ENCODE measurements around the gene SRGAP3.

The SRGAP3 gene

GRCh38 chr3:9125278-9125951 is 124.0 kb downstream of the SRGAP3 start:
- Histone ChIP-seq H3F3A (ENCODE audit: insufficient read depth, low read length) (no peaks in the 10 kb centered on the region), H3K4me3 (ENCODE audit: low read depth, low read length, poor library complexity, severe bottlenecking) (no peak overlapping the region), H3K4me2 (ENCODE audit: low read length) (no peak overlapping the region), H3K27me3 (ENCODE audit: insufficient read depth, low read length) (no peaks in the 10 kb centered on the region), H3K4me1 (ENCODE audit: insufficient read depth, low read length, severe bottlenecking) (no peaks in the 10 kb centered on the region), H2AFZ (ENCODE audit: low read length) (no peak overlapping the region), H3K27ac (ENCODE audit: low read depth, low read length, poor library complexity, severe bottlenecking) (no peak overlapping the region), H3K79me2 (ENCODE audit: insufficient read depth, low read length) (no peaks in the 10 kb centered on the region), H3K36me3 (ENCODE audit: insufficient read depth, low read length) (no peaks in the 10 kb centered on the region), H4K20me1 (ENCODE audit: insufficient read depth, low read length) (no peaks in the 10 kb centered on the region), H3K9me3 (ENCODE audit: low read length) (no peaks in the 10 kb centered on the region), H3K9me2 (ENCODE audit: low read depth, low read length) (no peaks in the 10 kb centered on the region), H3K9ac (ENCODE audit: low read length) (no peak overlapping the region)
- TF ChIP-seq EZH2 (IDR thresholded peaks at IDR 0.05; ENCODE audit: borderline replicate concordance, low read length), result no peak
- TF ChIP-seq, protein P1, sequence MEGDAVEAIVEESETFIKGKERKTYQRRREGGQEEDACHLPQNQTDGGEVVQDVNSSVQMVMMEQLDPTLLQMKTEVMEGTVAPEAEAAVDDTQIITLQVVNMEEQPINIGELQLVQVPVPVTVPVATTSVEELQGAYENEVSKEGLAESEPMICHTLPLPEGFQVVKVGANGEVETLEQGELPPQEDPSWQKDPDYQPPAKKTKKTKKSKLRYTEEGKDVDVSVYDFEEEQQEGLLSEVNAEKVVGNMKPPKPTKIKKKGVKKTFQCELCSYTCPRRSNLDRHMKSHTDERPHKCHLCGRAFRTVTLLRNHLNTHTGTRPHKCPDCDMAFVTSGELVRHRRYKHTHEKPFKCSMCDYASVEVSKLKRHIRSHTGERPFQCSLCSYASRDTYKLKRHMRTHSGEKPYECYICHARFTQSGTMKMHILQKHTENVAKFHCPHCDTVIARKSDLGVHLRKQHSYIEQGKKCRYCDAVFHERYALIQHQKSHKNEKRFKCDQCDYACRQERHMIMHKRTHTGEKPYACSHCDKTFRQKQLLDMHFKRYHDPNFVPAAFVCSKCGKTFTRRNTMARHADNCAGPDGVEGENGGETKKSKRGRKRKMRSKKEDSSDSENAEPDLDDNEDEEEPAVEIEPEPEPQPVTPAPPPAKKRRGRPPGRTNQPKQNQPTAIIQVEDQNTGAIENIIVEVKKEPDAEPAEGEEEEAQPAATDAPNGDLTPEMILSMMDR (IDR thresholded peaks at IDR 0.05; ENCODE audit: low read length), result no peak

DNA sequence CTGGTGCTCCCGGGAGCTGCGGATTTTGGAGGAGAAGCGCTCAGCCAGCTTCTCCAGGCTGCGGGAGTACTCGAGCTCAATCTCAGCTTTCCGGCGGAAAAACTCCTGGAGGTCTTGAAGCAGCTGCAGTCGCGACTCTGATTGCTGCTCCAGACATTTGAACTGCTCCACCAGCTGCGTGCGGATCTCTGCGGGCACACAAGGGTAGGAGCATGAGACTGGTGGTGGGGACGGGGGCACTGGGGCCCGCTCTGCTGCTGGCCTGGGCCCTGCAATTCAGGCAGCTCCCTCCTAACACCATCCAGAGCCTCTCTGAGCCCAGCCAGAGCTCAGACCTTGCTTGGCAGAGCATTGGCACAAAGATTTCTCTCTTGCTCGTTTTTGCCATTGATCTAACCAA is 124.7 kb downstream of the SRGAP3 start:
- Histone ChIP-seq H3K9ac (ENCODE audit: low read length) (no peak overlapping the region), H3F3A (ENCODE audit: insufficient read depth, low read length) (no peaks in the 10 kb centered on the region), H3K79me2 (ENCODE audit: insufficient read depth, low read length) (no peaks in the 10 kb centered on the region), H4K20me1 (ENCODE audit: insufficient read depth, low read length) (no peaks in the 10 kb centered on the region), H3K27ac (ENCODE audit: low read depth, low read length, poor library complexity, severe bottlenecking) (no peak overlapping the region), H3K4me3 (ENCODE audit: low read depth, low read length, poor library complexity, severe bottlenecking) (no peak overlapping the region), H3K36me3 (ENCODE audit: insufficient read depth, low read length) (no peaks in the 10 kb centered on the region), H3K9me3 (ENCODE audit: low read length) (no peaks in the 10 kb centered on the region), H3K4me2 (ENCODE audit: low read length) (no peak overlapping the region), H3K27me3 (ENCODE audit: insufficient read depth, low read length) (no peaks in the 10 kb centered on the region), H2AFZ (ENCODE audit: low read length) (no peak overlapping the region), H3K4me1 (ENCODE audit: insufficient read depth, low read length, severe bottlenecking) (no peaks in the 10 kb centered on the region), H3K9me2 (ENCODE audit: low read depth, low read length) (no peaks in the 10 kb centered on the region)
- TF ChIP-seq, protein P1 (IDR thresholded peaks at IDR 0.05; ENCODE audit: low read length), result no peak
- TF ChIP-seq EZH2 (IDR thresholded peaks at IDR 0.05; ENCODE audit: borderline replicate concordance, low read length), result no peak

DNA sequence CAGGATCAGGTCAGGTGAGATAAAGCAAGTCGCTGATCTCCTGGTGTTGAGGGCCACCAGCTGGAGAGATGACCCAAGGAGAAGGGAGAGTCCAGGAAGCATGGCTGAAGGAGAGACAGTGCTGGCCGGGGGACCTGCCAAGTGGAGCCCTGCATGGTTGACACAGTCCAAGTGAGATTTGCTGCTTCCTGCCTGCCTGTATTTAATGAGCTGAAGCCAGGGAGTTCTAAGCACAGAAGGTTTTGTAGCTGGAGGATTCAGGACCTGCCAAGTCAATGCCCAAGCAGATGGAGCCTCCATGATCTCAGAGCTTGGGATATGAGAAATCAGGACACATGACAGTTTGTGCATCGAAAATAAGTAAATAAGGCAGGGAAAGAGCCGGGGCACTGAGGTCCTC is 125.6 kb downstream of the SRGAP3 start:
- no peaks in the 10 kb centered on the region for H3K4me1 ChIP-seq (ENCODE audit: insufficient read depth, low read length, severe bottlenecking)
- H3K9ac ChIP-seq (ENCODE audit: low read length), result no peak overlapping the region
- TF ChIP-seq, protein P1 (IDR thresholded peaks at IDR 0.05; ENCODE audit: low read length), result no peak
- TF ChIP-seq EZH2 (IDR thresholded peaks at IDR 0.05; ENCODE audit: borderline replicate concordance, low read length), result no peak
- no peaks in the 10 kb centered on the region for H3K9me3 ChIP-seq (ENCODE audit: low read length)
- H3K4me3 ChIP-seq (ENCODE audit: low read depth, low read length, poor library complexity, severe bottlenecking), result no peak overlapping the region
- H3K27me3 ChIP-seq (ENCODE audit: insufficient read depth, low read length), result no peaks in the 10 kb centered on the region
- no peaks in the 10 kb centered on the region for H3K36me3 ChIP-seq (ENCODE audit: insufficient read depth, low read length)
- H3K9me2 ChIP-seq (ENCODE audit: low read depth, low read length), result no peaks in the 10 kb centered on the region
- no peaks in the 10 kb centered on the region for H3F3A ChIP-seq (ENCODE audit: insufficient read depth, low read length)
- no peak overlapping the region for H2AFZ ChIP-seq (ENCODE audit: low read length)
- H3K79me2 ChIP-seq (ENCODE audit: insufficient read depth, low read length), result no peaks in the 10 kb centered on the region
- no peak overlapping the region for H3K27ac ChIP-seq (ENCODE audit: low read depth, low read length, poor library complexity, severe bottlenecking)
- H4K20me1 ChIP-seq (ENCODE audit: insufficient read depth, low read length), result no peaks in the 10 kb centered on the region
- H3K4me2 ChIP-seq (ENCODE audit: low read length), result no peak overlapping the region
